Pancreas (tissue), 10 donors: ENCODE data around the gene TMPRSS4. TPM values are rescaled to one million over a fixed set of nuclear protein-coding genes. Genes with fewer than 3 reads are reported as not detected.

Source experiments
- ATAC-seq, 4 donors: fragments of 200-7000 bp; cut with Tn5 transposase; one replicate each; pipeline versions ENCODE4 v1.8.0 to v1.9.1; 2020; ENCODE audit warnings: mild to moderate bottlenecking in 4 of 4, moderate library complexity in 4 of 4
- DNase-seq, 6 donors: peaks; one replicate each; pipeline ENCODE4 v3.0.0-alpha.2; 2020
- FAIRE-seq: peaks from 2 replicates; lab custom pipeline; 2012; peaks lifted over from hg19 to GRCh38; lab: Jason Lieb, UNC
- H3K27ac ChIP-seq, 4 donors: fragments of 200-600 bp; sonication (generic); 1 replicate in 3 of 4; 2 replicates in 1 of 4; pipeline versions ENCODE4 v1.5.0 to v1.8.0; 2020
- H3K27me3 ChIP-seq, 4 donors: fragments of 200-600 bp; one replicate each; pipeline ENCODE4 v1.8.0; 2021
- H3K36me3 ChIP-seq, 3 donors: fragments of 200-600 bp; sonication (generic) in 1 of 3; one replicate each; pipeline versions ENCODE4 v1.5.0 to v1.8.0; 2020 to 2021
- H3K4me1 ChIP-seq, 3 donors: fragments of 200-600 bp; one replicate each; pipeline ENCODE4 v1.8.0; 2021
- H3K4me3 ChIP-seq, 4 donors: fragments of 200-600 bp; sonication (generic) in 2 of 4; one replicate each; pipeline versions ENCODE4 v1.5.0 to v1.8.0; 2020 to 2021
- H3K9me3 ChIP-seq, 4 donors: fragments of 200-600 bp; one replicate each; pipeline ENCODE4 v1.8.0; 2021
- WGBS, 2 donors: extraction: QIAGEN DNeasy Blood & Tissue Kit; methylation state at CpG; one replicate each; pipeline ENCODE4 v1.1.7; 2013; 5-methylcytosine and 5-hydroxymethylcytosine counted together
- intact Hi-C, 3 donors: fragments of 100-400 bp; cut with DNase I; formaldehyde crosslinking; loops; one replicate each; pipeline versions ENCODE4 v1.11.1 to v1.14.2; 2022
- polyA plus RNA-seq, 2 donors: library from polyadenylated mRNA; stranded (reverse); fragments of 200-250 nt; gene quantifications; one replicate each; pipeline ENCODE4 v1.2.3, GENCODE V29; 2013
- total RNA-seq, 6 donors: library from RNA; stranded (reverse); fragmentation: NEBNext Ultra II Directional in 4 of 6; extraction: Animal tissue kit (Norgen Biotek cat#: 25700) in 4 of 6; gene quantifications; one replicate each; pipeline versions ENCODE4 v1.2.1 to v1.2.4, GENCODE V29; 2021 to 2023
- TF ChIP-seq, protein P1 (sequence below), 4 donors: fragments of 200-600 bp; sonication (generic) in 3 of 4; IDR thresholded peaks; one replicate each; pipeline versions ENCODE4 v1.5.0 to v1.8.0; 2021; ENCODE audit warnings: antibody characterized with exemption in 4 of 4
- donor health status: healthy with polysubstance abuse.
- donor health status: DM: no; HTN: no; CAD: no; lungs with moderate emphysema.
- donor health status: DM: no; HTN: no; CAD: no.
- donor health status: control.
- donor health status: control.
- donor health status: Bipolar disorder and iron deficiency.
- donor health status: DM: yes; HTN: yes; CAD: no.
- donor health status: DM: no; HTN: no; CAD: no.
- donor health status: DM: no; HTN: no; CAD: no.
- donor health status: DM: yes; HTN: yes; CAD: no.

The TMPRSS4 gene
- total and polyA plus RNA-seq, 8 donors: 0.15 to 2.2 (median 0.41) TPM; not detected in 3

- 79 to 86% methylated on average over 6 to 7 of the region's 7 CpGs for WGBS, 2 donors
- TF ChIP-seq, protein P1, sequence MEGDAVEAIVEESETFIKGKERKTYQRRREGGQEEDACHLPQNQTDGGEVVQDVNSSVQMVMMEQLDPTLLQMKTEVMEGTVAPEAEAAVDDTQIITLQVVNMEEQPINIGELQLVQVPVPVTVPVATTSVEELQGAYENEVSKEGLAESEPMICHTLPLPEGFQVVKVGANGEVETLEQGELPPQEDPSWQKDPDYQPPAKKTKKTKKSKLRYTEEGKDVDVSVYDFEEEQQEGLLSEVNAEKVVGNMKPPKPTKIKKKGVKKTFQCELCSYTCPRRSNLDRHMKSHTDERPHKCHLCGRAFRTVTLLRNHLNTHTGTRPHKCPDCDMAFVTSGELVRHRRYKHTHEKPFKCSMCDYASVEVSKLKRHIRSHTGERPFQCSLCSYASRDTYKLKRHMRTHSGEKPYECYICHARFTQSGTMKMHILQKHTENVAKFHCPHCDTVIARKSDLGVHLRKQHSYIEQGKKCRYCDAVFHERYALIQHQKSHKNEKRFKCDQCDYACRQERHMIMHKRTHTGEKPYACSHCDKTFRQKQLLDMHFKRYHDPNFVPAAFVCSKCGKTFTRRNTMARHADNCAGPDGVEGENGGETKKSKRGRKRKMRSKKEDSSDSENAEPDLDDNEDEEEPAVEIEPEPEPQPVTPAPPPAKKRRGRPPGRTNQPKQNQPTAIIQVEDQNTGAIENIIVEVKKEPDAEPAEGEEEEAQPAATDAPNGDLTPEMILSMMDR (IDR thresholded peaks at IDR 0.05): no peak
- no peaks in the 10 kb centered on the region for H3K27me3 ChIP-seq
- FAIRE-seq: no peak
- H3K4me3 ChIP-seq: no peak overlapping the region
- H3K36me3 ChIP-seq: no peaks in the 10 kb centered on the region
- no peak overlapping the region for H3K27ac ChIP-seq
- intact Hi-C loops: no loop called here
- no peaks in the 10 kb centered on the region for H3K4me1 ChIP-seq
- no peaks in the 10 kb centered on the region for H3K9me3 ChIP-seq
- ATAC-seq: no peak
- no peak for DNase-seq
These were observed 13.8 kb downstream of the TMPRSS4 start for GRCh38 chr11:118090545-118091162.

GRCh38 chr11:118091690-118092089 is 14.8 kb downstream of the TMPRSS4 start:
- WGBS, 2 donors: 52 to 57% methylated on average over 6 of the region's 6 CpGs
- Histone ChIP-seq H3K36me3 (no peaks in the 10 kb centered on the region), H3K9me3 (no peaks in the 10 kb centered on the region), H3K27me3 (no peaks in the 10 kb centered on the region), H3K27ac (no peak overlapping the region), H3K4me3 (no peak overlapping the region), H3K4me1 (no peaks in the 10 kb centered on the region)
- DNase-seq: no peak
- no peak for FAIRE-seq
- no peak for ATAC-seq
- intact Hi-C loops: no loop called here
- TF ChIP-seq, protein P1 (IDR thresholded peaks at IDR 0.05): no peak

GRCh38 chr11:118092907-118093571 is 16.2 kb downstream of the TMPRSS4 start:
- intact Hi-C loops: no loop called here
- Histone ChIP-seq H3K4me1 (no peaks in the 10 kb centered on the region), H3K4me3 (no peak overlapping the region), H3K27me3 (no peaks in the 10 kb centered on the region), H3K36me3 (no peaks in the 10 kb centered on the region), H3K9me3 (no peaks in the 10 kb centered on the region), H3K27ac (no peak overlapping the region)
- ATAC-seq (no peak), DNase-seq (no peak), FAIRE-seq (no peak)
- TF ChIP-seq, protein P1 (IDR thresholded peaks at IDR 0.05): no peak
- 76% methylated on average over 8 of the region's 8 CpGs for WGBS, 2 donors

DNA sequence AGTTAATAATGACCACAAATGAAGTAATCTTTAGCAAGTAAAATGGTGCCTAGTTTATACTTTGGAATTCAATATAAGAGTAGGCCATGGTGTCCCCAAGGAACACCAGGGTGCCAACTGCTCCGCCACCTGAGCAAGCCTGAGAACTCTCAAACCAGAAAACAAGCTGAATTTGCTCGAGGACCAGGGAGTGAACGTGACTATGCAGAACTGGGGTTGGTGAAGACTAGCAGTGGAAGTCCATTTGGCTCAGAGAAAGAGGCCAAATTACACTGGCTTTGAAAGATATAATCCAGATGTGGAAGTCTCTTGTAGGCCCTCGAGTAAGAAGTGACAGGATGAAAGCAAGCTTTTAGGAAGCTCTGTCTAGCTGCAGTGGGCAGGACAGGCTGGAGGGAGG is 18.6 kb downstream of the TMPRSS4 start:
- no peaks in the 10 kb centered on the region for H3K9me3 ChIP-seq
- TF ChIP-seq, protein P1 (IDR thresholded peaks at IDR 0.05): no peak
- FAIRE-seq (no peak), ATAC-seq (no peak), DNase-seq (no peak)
- 80 to 81% methylated on average over 4 of the region's 4 CpGs for WGBS, 2 donors
- no peak overlapping the region for H3K27ac ChIP-seq
- H3K4me1 ChIP-seq: no peaks in the 10 kb centered on the region
- H3K4me3 ChIP-seq: no peak overlapping the region
- no peaks in the 10 kb centered on the region for H3K27me3 ChIP-seq
- H3K36me3 ChIP-seq: no peaks in the 10 kb centered on the region
- intact Hi-C loops: no loop called here

DNA sequence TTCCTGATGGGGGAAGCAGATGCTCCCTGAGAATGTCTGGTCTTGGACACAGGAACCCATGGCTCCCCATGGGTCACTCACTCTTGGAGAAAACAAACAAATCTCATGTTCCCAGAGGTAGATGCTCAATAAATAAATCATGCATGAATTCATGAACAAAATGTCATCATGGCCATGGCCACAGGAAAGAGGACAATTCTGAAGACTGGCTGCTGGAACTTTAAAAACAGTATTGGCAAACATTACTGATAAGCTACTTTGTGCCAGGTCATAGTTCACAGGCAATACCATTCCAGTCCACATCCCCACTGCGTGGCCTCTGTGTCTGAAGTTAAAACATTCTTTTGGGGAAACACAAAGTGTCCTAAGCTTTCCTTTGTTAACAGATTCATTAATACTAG is 19.1 kb downstream of the TMPRSS4 start:
- Histone ChIP-seq H3K27me3 (no peaks in the 10 kb centered on the region), H3K4me1 (no peaks in the 10 kb centered on the region), H3K36me3 (no peaks in the 10 kb centered on the region), H3K27ac (no peak overlapping the region), H3K4me3 (no peak overlapping the region), H3K9me3 (no peaks in the 10 kb centered on the region)
- intact Hi-C loops: no loop called here
- no peak for ATAC-seq
- no peak for FAIRE-seq
- TF ChIP-seq, protein P1 (IDR thresholded peaks at IDR 0.05): no peak
- 0 to 50% methylated on average over 1 of the region's 1 CpG for WGBS, 2 donors
- no peak for DNase-seq
